Immature natural killer cell (primary cell): ENCODE data around the gene PIM1. TPM values are rescaled to one million over a fixed set of nuclear protein-coding genes. Genes with fewer than 3 reads are reported as not detected.
A peak's percentile ranks its signal among the peaks of the same experiment; 100 is the strongest.
"Not testable (repeated sequence)": the region's sequence is repeated elsewhere in the genome, so short reads cannot be mapped to it uniquely, and the experiment has no call there.

Experiments used
- DNase-seq, 3 donors: peaks; one replicate each; pipeline ENCODE4 v3.0.0; 2022; ENCODE audit warnings: mixed read lengths in 1 of 3
- H3K27ac Mint-ChIP-seq, 6 donors: one replicate each; pipeline ENCODE4 v1.8.0; 2020; ENCODE audit warnings: mixed read lengths in 6 of 6, mild to moderate bottlenecking in 5 of 6, inconsistent platforms in 4 of 6, moderate library complexity in 3 of 6
- H3K27me3 Mint-ChIP-seq, 3 donors: one replicate each; pipeline ENCODE4 v1.8.0; 2020 to 2021; ENCODE audit warnings: low read depth in 3 of 3, mild to moderate bottlenecking in 3 of 3, mixed read lengths in 3 of 3, moderate library complexity in 3 of 3, inconsistent platforms in 1 of 3
- H3K36me3 Mint-ChIP-seq, 3 donors: one replicate each; pipeline ENCODE4 v1.8.0; 2020; ENCODE audit warnings: mixed read lengths in 3 of 3, inconsistent platforms in 2 of 3, mild to moderate bottlenecking in 2 of 3
- H3K4me1 Mint-ChIP-seq, 2 donors: one replicate each; pipeline ENCODE4 v1.8.0; 2020; ENCODE audit warnings: inconsistent platforms in 2 of 2, mild to moderate bottlenecking in 2 of 2, mixed read lengths in 2 of 2, moderate library complexity in 1 of 2
- H3K4me3 Mint-ChIP-seq, 5 donors: one replicate each; pipeline ENCODE4 v1.8.0; 2020; ENCODE audit warnings: mild to moderate bottlenecking in 5 of 5, mixed read lengths in 5 of 5, inconsistent platforms in 3 of 5, moderate library complexity in 3 of 5
- H3K9me3 Mint-ChIP-seq, 6 donors: one replicate each; pipeline ENCODE4 v1.8.0; 2020; ENCODE audit warnings: mild to moderate bottlenecking in 6 of 6, mixed read lengths in 6 of 6, inconsistent platforms in 4 of 6, moderate library complexity in 3 of 6
- polyA plus RNA-seq, 3 donors: library from polyadenylated mRNA; unstranded; fragments of 300-500 nt; fragmentation: Illumina TruSeq; gene quantifications; one replicate each; pipeline ENCODE4 v1.2.3, GENCODE V29; 2021

Gene PIM1
- polyA plus RNA-seq, 3 donors from 2014 or later = 90.5 to 197 (median 117) TPM

DNA sequence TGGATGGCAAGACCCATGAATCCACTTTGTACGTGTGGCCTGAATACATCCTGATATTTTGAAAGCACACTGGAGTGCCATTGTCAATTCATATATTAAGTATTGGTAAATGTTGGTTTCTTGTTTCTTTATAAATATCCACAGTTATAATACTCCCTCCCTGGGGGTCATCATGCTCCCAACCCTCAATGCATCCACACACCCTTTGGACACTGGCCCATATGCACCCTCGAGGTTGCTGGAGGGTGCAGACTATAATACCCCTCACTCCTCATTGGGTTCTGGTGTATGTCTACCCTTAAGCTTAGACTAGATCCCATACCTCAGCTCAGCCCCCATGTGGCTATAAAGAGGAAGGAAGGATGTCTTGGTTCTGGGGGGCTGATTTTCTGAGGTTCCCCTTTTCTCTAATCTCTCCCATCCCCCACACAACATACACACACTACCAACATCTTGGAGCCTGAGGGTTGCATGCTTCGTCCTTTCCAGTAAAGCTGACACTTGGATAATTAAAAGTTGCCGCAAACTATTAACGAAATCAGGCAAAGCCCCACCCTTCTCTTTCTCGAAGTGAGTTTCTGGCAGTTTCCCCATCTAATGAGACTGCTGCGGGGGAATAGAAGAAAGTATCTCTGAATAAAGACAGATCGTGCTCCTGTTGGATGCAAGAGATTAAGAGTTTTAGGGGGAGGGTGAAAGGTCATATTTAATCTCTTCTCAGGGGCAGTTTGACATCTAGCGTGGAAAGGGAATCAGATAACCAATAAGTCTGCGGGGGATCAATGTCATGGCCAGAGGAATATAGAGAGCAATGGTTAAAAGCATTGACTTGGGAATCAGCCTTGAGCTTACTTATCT lies 7.4 kb downstream of the PIM1 start:
- peaks cover 0 to 3% (median 1%) of the 10 kb centered on the region in 3 donors for H3K27me3 Mint-ChIP-seq
- H3K27ac Mint-ChIP-seq = peak overlapping the region; percentile 78 to 96 (median 90)
- H3K9me3 Mint-ChIP-seq = no peaks in the 10 kb centered on the region
- no peak for DNase-seq
- H3K4me1 Mint-ChIP-seq = peaks cover 85 to 87% of the 10 kb centered on the region in 2 donors
- H3K36me3 Mint-ChIP-seq = peaks cover 36 to 46% (median 44%) of the 10 kb centered on the region in 3 donors
- peak overlapping the region; percentile 17 to 70 (median 65) for H3K4me3 Mint-ChIP-seq

- Mint-ChIP-seq H3K36me3 (peaks cover 29 to 38% (median 38%) of the 10 kb centered on the region in 3 donors), H3K4me1 (peaks cover 85 to 87% of the 10 kb centered on the region in 2 donors)
These were observed 8.1 kb downstream of the PIM1 start for GRCh38 chr6:37177935-37178517.

GRCh38 chr6:37180075-37180474 lies 10.1 kb downstream of the PIM1 start:
- DNase-seq = no peak
- Mint-ChIP-seq H3K27ac (peak overlapping the region; percentile 41 to 88 (median 71)), H3K4me1 (peaks cover 79 to 80% of the 10 kb centered on the region in 2 donors), H3K36me3 (peaks cover 9 to 18% (median 18%) of the 10 kb centered on the region in 3 donors), H3K27me3 (peaks cover 0 to 6% (median 0%) of the 10 kb centered on the region in 3 donors), H3K9me3 (no peaks in the 10 kb centered on the region), H3K4me3 (peak overlapping the region in 1 of 5 donors; percentile 59)

More at GRCh38 chr6:37177935-37178517, 8.1 kb downstream of the PIM1 start:
- H3K4me3 Mint-ChIP-seq = peak overlapping the region in 4 of 5 donors; percentile 48 to 70 (median 66)
- DNase-seq = no peak
- peak overlapping the region; percentile 78 to 96 (median 90) for H3K27ac Mint-ChIP-seq
- H3K9me3 Mint-ChIP-seq = no peaks in the 10 kb centered on the region
- H3K27me3 Mint-ChIP-seq = peaks cover 0 to 2% (median under 1%) of the 10 kb centered on the region in 3 donors

GRCh38 chr6:37180610-37181009 lies 10.7 kb downstream of the PIM1 start:
- H3K27ac Mint-ChIP-seq = peak overlapping the region; percentile 46 to 88 (median 74)
- H3K27me3 Mint-ChIP-seq, H3K9me3 Mint-ChIP-seq, DNase-seq: not testable (repeated sequence)
- peaks cover 77 to 79% of the 10 kb centered on the region in 2 donors for H3K4me1 Mint-ChIP-seq
- peaks cover 3 to 13% (median 12%) of the 10 kb centered on the region in 3 donors for H3K36me3 Mint-ChIP-seq
- H3K4me3 Mint-ChIP-seq = peak overlapping the region in 2 of 5 donors; percentile 25 to 36

- DNase-seq = peak; percentile 81 to 84 (median 83)
- Mint-ChIP-seq H3K9me3 (no peaks in the 10 kb centered on the region), H3K27me3 (peaks cover 0 to 6% (median 0%) of the 10 kb centered on the region in 3 donors), H3K36me3 (peaks cover 0 to 7% (median 0%) of the 10 kb centered on the region in 3 donors), H3K4me1 (peaks cover 77 to 78% of the 10 kb centered on the region in 2 donors), H3K4me3 (peak overlapping the region; percentile 48 to 80 (median 76)), H3K27ac (peak overlapping the region; percentile 88 to 97 (median 94))
These were observed 13.0 kb downstream of the PIM1 start for GRCh38 chr6:37182736-37183590.

- H3K4me1 Mint-ChIP-seq = peaks cover 73 to 76% of the 10 kb centered on the region in 2 donors
- DNase-seq, H3K36me3 Mint-ChIP-seq, H3K27me3 Mint-ChIP-seq, H3K9me3 Mint-ChIP-seq: not testable (repeated sequence)
- H3K27ac Mint-ChIP-seq = peak overlapping the region; percentile 43 to 89 (median 86)
- H3K4me3 Mint-ChIP-seq = peak overlapping the region; percentile 55 to 70 (median 65)
These were observed 16.2 kb downstream of the PIM1 start for GRCh38 chr6:37185949-37186720.

GRCh38 chr6:37187321-37188022 lies 17.5 kb downstream of the PIM1 start:
- H3K36me3 Mint-ChIP-seq = peaks cover 0 to 7% (median 0%) of the 10 kb centered on the region in 3 donors
- H3K4me3 Mint-ChIP-seq = peak overlapping the region; percentile 62 to 76 (median 69)
- peaks cover 0 to 9% (median 0%) of the 10 kb centered on the region in 3 donors for H3K27me3 Mint-ChIP-seq
- peak overlapping the region; percentile 43 to 92 (median 82) for H3K27ac Mint-ChIP-seq
- H3K4me1 Mint-ChIP-seq = peaks cover 68 to 75% of the 10 kb centered on the region in 2 donors
- no peaks in the 10 kb centered on the region for H3K9me3 Mint-ChIP-seq
- DNase-seq = no peak

DNA sequence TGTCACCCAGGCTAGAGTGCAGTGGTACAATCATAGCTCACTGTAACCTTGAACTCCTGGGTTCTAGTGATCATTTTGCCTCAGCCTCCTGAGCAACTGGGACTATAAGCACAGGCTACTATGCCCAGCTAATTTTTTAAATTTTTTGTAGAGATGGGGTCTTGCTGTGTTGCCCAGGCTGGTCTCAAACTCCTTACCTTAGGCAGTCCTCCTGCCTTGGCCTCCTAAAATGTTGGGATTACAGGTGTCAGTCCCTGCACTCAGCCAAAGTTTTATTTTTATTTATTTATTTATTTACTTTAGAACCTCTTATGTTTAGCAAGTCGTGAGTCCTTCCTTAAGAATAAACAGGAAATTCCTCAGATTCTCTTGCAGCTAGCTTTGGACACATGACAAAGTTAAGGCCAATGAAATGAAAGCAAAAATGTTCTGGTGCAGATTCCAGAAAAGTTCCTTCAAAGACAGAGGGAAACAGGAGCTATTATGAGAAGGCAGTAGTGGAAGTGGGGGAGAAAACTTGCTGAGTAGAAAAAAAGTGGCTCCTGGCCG lies 19.1 kb downstream of the PIM1 start:
- Mint-ChIP-seq H3K27me3 (peaks cover 0 to 3% (median 0%) of the 10 kb centered on the region in 3 donors), H3K4me3 (peak overlapping the region in 3 of 5 donors; percentile 30 to 59 (median 56)), H3K4me1 (peaks cover 62 to 70% of the 10 kb centered on the region in 2 donors), H3K27ac (peak overlapping the region in 3 of 6 donors; percentile 34 to 51 (median 34)), H3K36me3 (peaks cover 0 to 7% (median 0%) of the 10 kb centered on the region in 3 donors), H3K9me3 (no peaks in the 10 kb centered on the region)
- no peak for DNase-seq

DNA sequence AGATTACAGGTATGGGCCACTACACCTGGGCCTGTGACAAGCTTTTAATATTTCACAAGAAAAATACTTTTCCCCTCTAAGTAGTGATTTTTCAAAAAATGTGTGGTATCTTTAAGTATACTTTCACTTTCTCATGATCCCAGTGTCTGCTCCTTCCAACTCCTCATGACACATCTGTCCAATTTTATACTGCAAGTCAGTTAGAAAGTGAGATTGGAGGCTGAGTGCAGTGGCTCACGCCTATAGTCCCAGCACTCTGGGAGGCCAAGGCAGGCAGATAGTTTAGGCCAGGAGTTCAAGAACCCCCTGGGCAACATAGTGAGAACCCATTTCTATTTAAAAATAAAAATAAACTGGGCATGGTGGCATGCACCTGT lies 20.2 kb downstream of the PIM1 start:
- peaks cover 62 to 77% of the 10 kb centered on the region in 2 donors for H3K4me1 Mint-ChIP-seq
- peak overlapping the region in 3 of 5 donors; percentile 18 to 67 (median 33) for H3K4me3 Mint-ChIP-seq
- H3K9me3 Mint-ChIP-seq = peaks cover 0 to 3% (median 0%) of the 10 kb centered on the region in 6 donors
- DNase-seq = no peak
- H3K27me3 Mint-ChIP-seq = peaks cover 0 to 3% (median 0%) of the 10 kb centered on the region in 3 donors
- peaks cover 0 to 7% (median 0%) of the 10 kb centered on the region in 3 donors for H3K36me3 Mint-ChIP-seq
- peak overlapping the region in 4 of 6 donors; percentile 39 to 71 (median 60) for H3K27ac Mint-ChIP-seq

GRCh38 chr6:37192666-37193065 lies 22.7 kb downstream of the PIM1 start:
- no peak for DNase-seq
- Mint-ChIP-seq H3K36me3 (no peaks in the 10 kb centered on the region), H3K27me3 (peaks cover 0 to 3% (median 0%) of the 10 kb centered on the region in 3 donors), H3K4me1 (peaks cover 38 to 54% of the 10 kb centered on the region in 2 donors), H3K9me3 (peaks cover 0 to 3% (median 0%) of the 10 kb centered on the region in 6 donors), H3K4me3 (no peak overlapping the region), H3K27ac (peak overlapping the region; percentile 15 to 83 (median 44))

DNA sequence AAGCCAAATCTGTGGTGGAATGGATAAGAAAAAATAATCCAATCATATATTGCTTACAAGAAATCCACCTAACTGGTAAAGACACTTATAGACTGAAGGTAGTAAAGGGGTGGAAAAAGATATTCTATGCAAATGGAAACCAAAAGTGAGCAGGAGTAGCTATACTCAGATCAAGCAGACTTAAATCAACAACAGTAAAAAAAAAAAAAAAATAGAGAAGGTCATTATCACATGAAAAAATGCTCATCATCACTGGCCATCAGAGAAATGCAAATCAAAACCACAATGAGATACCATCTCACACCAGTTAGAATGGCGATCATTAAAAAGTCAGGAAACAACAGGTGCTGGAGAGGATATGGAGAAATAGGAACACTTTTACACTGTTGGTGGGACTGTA lies 24.9 kb downstream of the PIM1 start:
- peak overlapping the region; percentile 5 to 76 (median 38) for H3K27ac Mint-ChIP-seq
- not testable (repeated sequence) for H3K36me3 Mint-ChIP-seq, H3K9me3 Mint-ChIP-seq, H3K27me3 Mint-ChIP-seq, DNase-seq
- peaks cover 26 to 37% of the 10 kb centered on the region in 2 donors for H3K4me1 Mint-ChIP-seq
- peak overlapping the region in 1 of 5 donors; percentile 54 for H3K4me3 Mint-ChIP-seq

DNA sequence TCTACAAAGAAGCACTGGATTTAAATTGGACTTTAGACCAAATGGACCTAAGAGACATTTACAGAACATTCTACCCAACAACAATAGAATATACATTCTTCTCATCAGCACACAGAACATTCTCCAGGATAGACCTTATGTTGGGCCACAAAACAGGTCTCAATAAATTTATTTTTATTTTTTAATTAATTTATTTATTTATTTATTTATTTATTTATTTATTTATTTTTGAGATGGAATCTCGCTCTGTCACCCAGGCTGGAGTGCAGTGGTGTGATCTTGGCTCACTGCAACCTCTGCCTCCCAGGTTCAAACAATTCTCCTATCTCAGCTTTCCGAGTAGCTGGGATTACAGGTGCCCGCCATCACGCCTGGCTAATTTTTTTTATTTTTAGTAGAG lies 26.5 kb downstream of the PIM1 start:
- not testable (repeated sequence) for H3K9me3 Mint-ChIP-seq, H3K27me3 Mint-ChIP-seq, H3K36me3 Mint-ChIP-seq, H3K27ac Mint-ChIP-seq, H3K4me3 Mint-ChIP-seq, DNase-seq
- peaks cover 33 to 43% of the 10 kb centered on the region in 2 donors for H3K4me1 Mint-ChIP-seq
